Subcutaneous adipose tissue (tissue), 4 donors: ENCODE data around the gene FAM199X. TPM values are rescaled to one million over a fixed set of nuclear protein-coding genes. Genes with fewer than 3 reads are reported as not detected.

ENCODE experiments used
- CTCF ChIP-seq: fragments of 450-650 bp; IDR thresholded peaks from one replicate; pipeline ENCODE4 v1.5.1; 2016; ENCODE audit warnings: low read depth, mild to moderate bottlenecking, control low read depth, antibody characterized with exemption, moderate library complexity
- total RNA-seq, 4 donors: library from RNA; depleted of rRNA; stranded (reverse); fragments of >200 nt; gene quantifications; one replicate each; pipeline ENCODE4 v1.1.0, GENCODE V29; 2016

FAM199X gene
- total RNA-seq, 4 donors from 2014 or later, result 33.5 to 93.1 (median 54.7) TPM

GRCh38 chrX:104189837-104190236, 23.6 kb downstream of the FAM199X start:
- no peak for TF ChIP-seq CTCF

- no peak for TF ChIP-seq CTCF
Observed at GRCh38 chrX:104193485-104193884, 27.2 kb downstream of the FAM199X start.

- no peak for TF ChIP-seq CTCF
Observed at GRCh38 chrX:104195013-104195412, 28.8 kb downstream of the FAM199X start.

- no peak for TF ChIP-seq CTCF
Observed at GRCh38 chrX:104195489-104196084, 29.3 kb downstream of the FAM199X start.

DNA sequence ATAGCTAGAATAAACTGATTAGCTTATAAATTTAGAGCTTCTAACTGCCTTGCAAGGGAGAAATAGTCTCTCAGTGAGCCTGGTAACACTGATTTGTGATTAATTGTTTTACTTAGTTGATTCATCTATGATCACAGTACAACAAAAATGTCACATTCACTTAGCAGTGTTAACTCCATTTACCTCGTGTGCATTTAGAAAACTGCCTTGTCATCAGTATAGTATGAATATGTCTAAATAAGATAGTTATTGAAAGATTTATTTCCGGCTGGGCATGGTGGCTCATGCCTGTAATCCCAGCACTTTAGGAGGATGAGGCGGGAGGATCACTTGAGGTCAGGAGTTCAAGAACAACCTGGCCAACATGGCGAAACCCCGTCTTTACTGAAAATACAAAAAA, 39.3 kb downstream of the FAM199X start:
- no peak for TF ChIP-seq CTCF

DNA sequence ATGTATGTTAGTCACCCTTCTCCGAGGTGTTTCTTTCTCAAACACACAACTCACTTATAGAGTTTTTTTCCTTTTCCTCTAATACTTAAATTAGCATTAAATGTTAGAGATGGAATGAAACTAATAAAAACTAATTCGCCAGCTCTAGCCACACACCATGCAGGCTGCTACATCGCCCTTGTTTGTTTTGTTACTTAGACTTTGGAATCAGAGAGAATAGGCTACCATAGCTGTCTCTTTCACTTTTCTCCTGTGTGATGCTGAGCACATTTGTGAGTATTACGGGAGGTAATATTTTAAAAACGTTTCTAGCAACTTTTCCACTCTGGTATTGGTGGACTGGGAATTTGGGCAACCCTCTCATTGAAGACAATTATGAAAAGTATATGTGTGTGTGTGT, 44.9 kb downstream of the FAM199X start:
- no peak for TF ChIP-seq CTCF

Other genes starting within 250 kb of the FAM199X start
- 1 to 10 TPM in 3 of 4 donors, under 1 TPM in 1; 0.66 to 3.3 (median 1.5) TPM for gene TMSB15B, start 203.8 kb upstream of the FAM199X start, total RNA-seq
- not detected for gene H2BW1, start 152.7 kb upstream of the FAM199X start, total RNA-seq
- gene H2BW2, start 126.5 kb upstream of the FAM199X start, total RNA-seq, result not detected
- 1 to 10 TPM in 2 of 4 donors, under 1 TPM in 2; 0.38 to 2.7 (median 1.2) TPM for gene TMSB15C, start 90.2 kb upstream of the FAM199X start, total RNA-seq
- gene ZCCHC18, start 53.9 kb upstream of the FAM199X start, total RNA-seq, result 1 to 10 TPM in 1 of 4 donors, under 1 TPM in 2, not detected in 1; 0.19 to 1.1 (median 0.51) TPM
- gene SLC25A53, start 9.4 kb upstream of the FAM199X start, total RNA-seq, result 10 to 100 TPM; 10.6 to 24.5 (median 17.3) TPM
- gene ESX1, start 88.5 kb downstream of the FAM199X start, total RNA-seq, result not detected